Measurements from ENCODE around the gene RBP3. TPM values are rescaled to one million over a fixed set of nuclear protein-coding genes. Genes with fewer than 3 reads are reported as not detected.

The RBP3 gene
- total and polyA plus RNA-seq, 2 donors (not counting 3 experiments of a cell fraction or from before 2014, with no cell fraction given) = not detected

- H3K9me1 ChIP-seq (replicated peaks; ENCODE audit: control insufficient read depth, extremely low read depth, insufficient read depth, low read length) = no peaks in the 10 kb centered on the region
- H4K20me1 ChIP-seq (replicated peaks; ENCODE audit: control insufficient read depth, extremely low read depth, insufficient read depth, low read length) = no peaks in the 10 kb centered on the region
- H3K4me3 ChIP-seq (replicated peaks in 1 of 3; ENCODE audit: insufficient read depth in 1 of 3, low read depth in 1 of 3, low read length in 3 of 3) = no peak overlapping the region
- H3K9me3 ChIP-seq (replicated peaks; ENCODE audit: control insufficient read depth, insufficient read depth, low read length) = no peaks in the 10 kb centered on the region
- no TSS peak for BruUV-seq (replicated peaks)
- no peak for FAIRE-seq
- no peak for TF ChIP-seq POLR2A (IDR thresholded peaks at IDR 0.05; ENCODE audit: low read depth, low read length)
- no peak for TF ChIP-seq MYC (IDR thresholded peaks at IDR 0.05; ENCODE audit: low read depth, low read length)
- peaks cover 3% of the 10 kb centered on the region for H3K4me1 ChIP-seq (ENCODE audit: control insufficient read depth, extremely low read depth, insufficient read depth, low read length)
- intact Hi-C loops (cut with micrococcal nuclease) (no loop called here), dilution Hi-C loops (cut with MboI; ENCODE audit: extremely low pct_ligation_motif_present, low sequenced_read_pairs) (no loop called here)
- peaks cover 3 to 17% of the 10 kb centered on the region in 2 experiments for H3K27me3 ChIP-seq (ENCODE audit: control insufficient read depth in 2 of 2, insufficient read depth in 2 of 2, low read length in 2 of 2)
- no peak overlapping the region for H2AFZ ChIP-seq (ENCODE audit: low read depth, low read length)
- H3K27ac ChIP-seq (ENCODE audit: insufficient read depth, low read depth, low read length) = no peak overlapping the region
- no peaks in the 10 kb centered on the region for H3K79me2 ChIP-seq (ENCODE audit: control insufficient read depth, insufficient read depth, low read length)
- no peaks in the 10 kb centered on the region for H3K36me3 ChIP-seq (ENCODE audit: control insufficient read depth in 2 of 2, extremely low read depth in 1 of 2, insufficient read depth in 2 of 2, low read length in 2 of 2)
- no peak overlapping the region for H3K4me2 ChIP-seq (ENCODE audit: insufficient read depth, low read length)
- H3K9ac ChIP-seq (replicated peaks; ENCODE audit: extremely low read depth, insufficient read depth, low read length) = no peak overlapping the region
- ChIA-PET POLR2A (no interaction called here), CTCF (no interaction called here)
- no peak for DNase-seq (ENCODE audit: low read depth, low spot score)
Measured at GRCh38 chr10:47397256-47397655, 49.1 kb downstream of the RBP3 start.

- Histone ChIP-seq H4K20me1 (replicated peaks; ENCODE audit: control insufficient read depth, extremely low read depth, insufficient read depth, low read length) (no peaks in the 10 kb centered on the region), H3K36me3 (ENCODE audit: control insufficient read depth in 2 of 2, extremely low read depth in 1 of 2, insufficient read depth in 2 of 2, low read length in 2 of 2) (no peaks in the 10 kb centered on the region), H3K9me1 (replicated peaks; ENCODE audit: control insufficient read depth, extremely low read depth, insufficient read depth, low read length) (no peaks in the 10 kb centered on the region), H3K79me2 (ENCODE audit: control insufficient read depth, insufficient read depth, low read length) (no peaks in the 10 kb centered on the region), H2AFZ (ENCODE audit: low read depth, low read length) (no peak overlapping the region), H3K27ac (ENCODE audit: insufficient read depth, low read depth, low read length) (no peak overlapping the region), H3K4me2 (ENCODE audit: insufficient read depth, low read length) (no peak overlapping the region), H3K27me3 (ENCODE audit: control insufficient read depth in 2 of 2, insufficient read depth in 2 of 2, low read length in 2 of 2) (peaks cover 3 to 5% of the 10 kb centered on the region in 2 experiments), H3K4me1 (ENCODE audit: control insufficient read depth, extremely low read depth, insufficient read depth, low read length) (peaks cover 18% of the 10 kb centered on the region), H3K9ac (replicated peaks; ENCODE audit: extremely low read depth, insufficient read depth, low read length) (no peak overlapping the region), H3K4me3 (replicated peaks in 1 of 3; ENCODE audit: insufficient read depth in 1 of 3, low read depth in 1 of 3, low read length in 3 of 3) (no peak overlapping the region), H3K9me3 (replicated peaks; ENCODE audit: control insufficient read depth, insufficient read depth, low read length) (no peaks in the 10 kb centered on the region)
- dilution Hi-C loops (cut with MboI; ENCODE audit: extremely low pct_ligation_motif_present, low sequenced_read_pairs) = no loop called here
- TF ChIP-seq FOS (IDR thresholded peaks at IDR 0.05; ENCODE audit: borderline replicate concordance, insufficient read depth, low read length) (no peak), CTCF (IDR thresholded peaks at IDR 0.05; ENCODE audit: extremely low read depth in 1 of 2, insufficient read depth in 1 of 2, low read depth in 1 of 2, low read length in 2 of 2) (no peak), EZH2 (IDR thresholded peaks at IDR 0.05; ENCODE audit: borderline replicate concordance, low read depth, low read length, severe bottlenecking) (no peak), MYC (IDR thresholded peaks at IDR 0.05; ENCODE audit: low read depth, low read length) (no peak), POLR2AphosphoS5 (IDR thresholded peaks at IDR 0.05; ENCODE audit: insufficient read depth, low read depth, low read length) (no peak), JUN (IDR thresholded peaks at IDR 0.05; ENCODE audit: borderline replicate concordance, insufficient read depth, insufficient read length, low read depth) (no peak), MAX (IDR thresholded peaks at IDR 0.05; ENCODE audit: insufficient read depth, insufficient read length) (no peak), POLR2A (IDR thresholded peaks at IDR 0.05; ENCODE audit: low read depth, low read length) (no peak), GATA2 (IDR thresholded peaks at IDR 0.05; ENCODE audit: insufficient read depth, insufficient read length, low read depth, low read length) (no peak)
- ChIA-PET POLR2A (no interaction called here), CTCF (no interaction called here)
- no TSS peak for BruUV-seq (replicated peaks)
- DNase-seq (ENCODE audit: low read depth, low spot score) (no peak), FAIRE-seq (no peak)
- intact Hi-C loops (cut with micrococcal nuclease) = no loop called here
Measured at GRCh38 chr10:47400251-47400650, 52.1 kb downstream of the RBP3 start.

Data from endothelial cell of umbilical vein (primary cell).